Measurements from ENCODE around the gene HOXB9.

GRCh38 chr17:48631693-48632578 is 5.8 kb upstream of the HOXB9 start:
- TF ChIP-seq, protein P1, sequence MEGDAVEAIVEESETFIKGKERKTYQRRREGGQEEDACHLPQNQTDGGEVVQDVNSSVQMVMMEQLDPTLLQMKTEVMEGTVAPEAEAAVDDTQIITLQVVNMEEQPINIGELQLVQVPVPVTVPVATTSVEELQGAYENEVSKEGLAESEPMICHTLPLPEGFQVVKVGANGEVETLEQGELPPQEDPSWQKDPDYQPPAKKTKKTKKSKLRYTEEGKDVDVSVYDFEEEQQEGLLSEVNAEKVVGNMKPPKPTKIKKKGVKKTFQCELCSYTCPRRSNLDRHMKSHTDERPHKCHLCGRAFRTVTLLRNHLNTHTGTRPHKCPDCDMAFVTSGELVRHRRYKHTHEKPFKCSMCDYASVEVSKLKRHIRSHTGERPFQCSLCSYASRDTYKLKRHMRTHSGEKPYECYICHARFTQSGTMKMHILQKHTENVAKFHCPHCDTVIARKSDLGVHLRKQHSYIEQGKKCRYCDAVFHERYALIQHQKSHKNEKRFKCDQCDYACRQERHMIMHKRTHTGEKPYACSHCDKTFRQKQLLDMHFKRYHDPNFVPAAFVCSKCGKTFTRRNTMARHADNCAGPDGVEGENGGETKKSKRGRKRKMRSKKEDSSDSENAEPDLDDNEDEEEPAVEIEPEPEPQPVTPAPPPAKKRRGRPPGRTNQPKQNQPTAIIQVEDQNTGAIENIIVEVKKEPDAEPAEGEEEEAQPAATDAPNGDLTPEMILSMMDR (IDR thresholded peaks at IDR 0.05; ENCODE audit: low read depth, low read length, poor library complexity, severe bottlenecking), result no peak
- no peak for TF ChIP-seq EZH2phosphoT487 (IDR thresholded peaks at IDR 0.05; ENCODE audit: borderline replicate concordance, low read length)
